SIG-M5 treated with dmso at 0.1 percent for 504 hours (cell line): Measurements from ENCODE around the gene CCDC187.
"Not testable (repeated sequence)": the region's sequence is repeated elsewhere in the genome, so short reads cannot be mapped to it uniquely, and the experiment has no call there.

Experiments
- DNase-seq: peaks from one replicate; lab custom pipeline; 2025; ENCODE audit not compliant: unreplicated experiment; lab: John Stamatoyannopoulos, UW

The CCDC187 gene

GRCh38 chr9:136273244-136273865, 30.5 kb downstream of the CCDC187 start:
- DNase-seq = no peak

GRCh38 chr9:136270173-136270705, 33.7 kb downstream of the CCDC187 start:
- peak; percentile 36 for DNase-seq

- DNase-seq = no peak
Observed at GRCh38 chr9:136268735-136269134, 35.2 kb downstream of the CCDC187 start.

- DNase-seq = no peak
Observed at GRCh38 chr9:136268318-136268717, 35.6 kb downstream of the CCDC187 start.

- peak; percentile 71 for DNase-seq
Observed at GRCh38 chr9:136267261-136268111, 36.4 kb downstream of the CCDC187 start.

- DNase-seq = not testable (repeated sequence)
Observed at GRCh38 chr9:136266641-136267040, 37.3 kb downstream of the CCDC187 start.

GRCh38 chr9:136265561-136266355, 38.1 kb downstream of the CCDC187 start:
- DNase-seq = no peak

- no peak for DNase-seq
Observed at GRCh38 chr9:136264441-136265405, 39.2 kb downstream of the CCDC187 start.

- DNase-seq = no peak
Observed at GRCh38 chr9:136264031-136264430, 39.9 kb downstream of the CCDC187 start.

- no peak for DNase-seq
Observed at GRCh38 chr9:136262671-136263178, 41.2 kb downstream of the CCDC187 start.

GRCh38 chr9:136261686-136262430, 42.0 kb downstream of the CCDC187 start:
- DNase-seq = no peak

GRCh38 chr9:136260936-136261472, 42.9 kb downstream of the CCDC187 start:
- no peak for DNase-seq

- no peak for DNase-seq
Observed at GRCh38 chr9:136260521-136260920, 43.4 kb downstream of the CCDC187 start.

GRCh38 chr9:136259836-136260235, 44.1 kb downstream of the CCDC187 start:
- no peak for DNase-seq

GRCh38 chr9:136259517-136259813, 44.4 kb downstream of the CCDC187 start:
- no peak for DNase-seq

- DNase-seq = no peak
Observed at GRCh38 chr9:136258786-136259516, 44.9 kb downstream of the CCDC187 start.

GRCh38 chr9:136258299-136258625, 45.6 kb downstream of the CCDC187 start:
- DNase-seq = no peak

GRCh38 chr9:136257381-136258298, 46.3 kb downstream of the CCDC187 start:
- no peak for DNase-seq
